GM12874 (cell line): ENCODE measurements around the gene RNPEPL1.
A peak's percentile ranks its signal among the peaks of the same experiment; 100 is the strongest.

ENCODE experiments used
- TF ChIP-seq, protein P1 (sequence below): IDR thresholded peaks from 2 replicates; pipeline ENCODE4 v1.5.1; 2011; ENCODE audit warnings: low read depth, mild to moderate bottlenecking, control low read depth, low read length, moderate library complexity; ENCODE audit not compliant: insufficient read depth

RNPEPL1 gene

DNA sequence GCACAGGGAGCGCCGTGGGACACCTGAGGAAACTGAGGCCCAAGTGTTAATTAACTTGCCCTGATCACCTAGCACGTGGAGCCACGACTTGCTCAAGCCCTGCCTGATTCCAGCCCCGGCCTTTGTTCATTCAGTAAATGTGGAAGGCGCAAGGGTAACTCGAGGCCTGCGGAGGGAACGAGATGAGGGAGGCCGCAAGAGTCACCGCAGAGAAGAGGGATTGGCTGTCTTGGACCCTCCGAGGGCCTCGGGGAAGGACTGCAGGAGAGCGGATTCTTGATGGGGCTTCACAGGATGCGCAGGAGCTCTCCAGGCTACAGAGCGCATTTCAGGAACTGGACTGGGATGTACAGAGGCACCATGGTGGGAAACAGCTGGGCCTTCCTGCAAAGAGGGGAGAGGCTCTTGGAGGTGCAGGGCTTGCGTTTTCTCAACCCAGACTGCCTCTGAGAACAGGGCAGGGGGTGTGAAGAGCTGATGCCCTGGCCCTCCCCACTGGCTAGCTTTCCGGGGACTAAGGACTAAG is 10.0 kb upstream of the RNPEPL1 start:
- TF ChIP-seq, protein P1, sequence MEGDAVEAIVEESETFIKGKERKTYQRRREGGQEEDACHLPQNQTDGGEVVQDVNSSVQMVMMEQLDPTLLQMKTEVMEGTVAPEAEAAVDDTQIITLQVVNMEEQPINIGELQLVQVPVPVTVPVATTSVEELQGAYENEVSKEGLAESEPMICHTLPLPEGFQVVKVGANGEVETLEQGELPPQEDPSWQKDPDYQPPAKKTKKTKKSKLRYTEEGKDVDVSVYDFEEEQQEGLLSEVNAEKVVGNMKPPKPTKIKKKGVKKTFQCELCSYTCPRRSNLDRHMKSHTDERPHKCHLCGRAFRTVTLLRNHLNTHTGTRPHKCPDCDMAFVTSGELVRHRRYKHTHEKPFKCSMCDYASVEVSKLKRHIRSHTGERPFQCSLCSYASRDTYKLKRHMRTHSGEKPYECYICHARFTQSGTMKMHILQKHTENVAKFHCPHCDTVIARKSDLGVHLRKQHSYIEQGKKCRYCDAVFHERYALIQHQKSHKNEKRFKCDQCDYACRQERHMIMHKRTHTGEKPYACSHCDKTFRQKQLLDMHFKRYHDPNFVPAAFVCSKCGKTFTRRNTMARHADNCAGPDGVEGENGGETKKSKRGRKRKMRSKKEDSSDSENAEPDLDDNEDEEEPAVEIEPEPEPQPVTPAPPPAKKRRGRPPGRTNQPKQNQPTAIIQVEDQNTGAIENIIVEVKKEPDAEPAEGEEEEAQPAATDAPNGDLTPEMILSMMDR: no peak

DNA sequence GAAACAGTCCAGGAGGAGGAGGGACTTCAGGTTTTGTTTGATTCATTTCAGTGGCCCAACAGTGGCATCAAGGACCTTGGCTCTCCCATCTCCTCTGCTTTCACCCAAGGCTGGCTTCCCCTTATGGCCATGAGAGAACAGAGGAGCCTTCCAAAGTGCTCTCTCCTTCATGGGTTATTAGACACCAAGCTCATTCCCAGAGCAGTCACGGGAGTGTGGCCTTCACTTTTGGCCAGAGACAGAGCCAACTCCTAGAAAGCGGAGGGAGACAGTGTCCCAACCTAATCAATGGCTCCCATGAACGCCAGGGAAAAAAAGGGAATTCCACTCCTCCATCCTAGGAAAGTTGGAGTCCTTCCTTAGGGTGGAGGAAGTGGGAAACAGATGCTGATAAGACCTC is 9.0 kb upstream of the RNPEPL1 start:
- TF ChIP-seq, protein P1: no peak

DNA sequence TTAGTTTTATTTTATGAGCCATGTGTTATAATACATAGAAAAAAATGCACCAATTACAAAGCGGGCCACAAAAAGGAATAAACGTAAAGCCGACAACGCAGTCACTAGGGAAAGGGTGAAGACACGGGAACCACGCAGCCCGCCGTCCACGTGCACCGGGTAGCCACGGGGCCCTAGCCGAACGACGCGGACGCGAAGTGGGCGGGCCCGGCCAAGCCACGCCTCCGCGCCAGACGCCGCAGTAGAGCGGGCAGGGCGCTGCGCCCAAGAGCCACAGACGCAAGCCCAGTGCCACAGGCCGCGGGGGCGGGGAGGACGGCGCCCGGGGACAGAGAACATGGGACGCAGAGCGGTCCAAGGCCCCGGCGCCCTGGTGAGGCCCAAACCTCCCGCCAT is 8.2 kb upstream of the RNPEPL1 start, which contains the start of gene DUSP28:
Gene DUSP28 (plus strand): TSS at position 274 of the 396 bp plus-strand sequence. CDS start 328 bp downstream, outside the sequence.
- TF ChIP-seq, protein P1: no peak

DNA sequence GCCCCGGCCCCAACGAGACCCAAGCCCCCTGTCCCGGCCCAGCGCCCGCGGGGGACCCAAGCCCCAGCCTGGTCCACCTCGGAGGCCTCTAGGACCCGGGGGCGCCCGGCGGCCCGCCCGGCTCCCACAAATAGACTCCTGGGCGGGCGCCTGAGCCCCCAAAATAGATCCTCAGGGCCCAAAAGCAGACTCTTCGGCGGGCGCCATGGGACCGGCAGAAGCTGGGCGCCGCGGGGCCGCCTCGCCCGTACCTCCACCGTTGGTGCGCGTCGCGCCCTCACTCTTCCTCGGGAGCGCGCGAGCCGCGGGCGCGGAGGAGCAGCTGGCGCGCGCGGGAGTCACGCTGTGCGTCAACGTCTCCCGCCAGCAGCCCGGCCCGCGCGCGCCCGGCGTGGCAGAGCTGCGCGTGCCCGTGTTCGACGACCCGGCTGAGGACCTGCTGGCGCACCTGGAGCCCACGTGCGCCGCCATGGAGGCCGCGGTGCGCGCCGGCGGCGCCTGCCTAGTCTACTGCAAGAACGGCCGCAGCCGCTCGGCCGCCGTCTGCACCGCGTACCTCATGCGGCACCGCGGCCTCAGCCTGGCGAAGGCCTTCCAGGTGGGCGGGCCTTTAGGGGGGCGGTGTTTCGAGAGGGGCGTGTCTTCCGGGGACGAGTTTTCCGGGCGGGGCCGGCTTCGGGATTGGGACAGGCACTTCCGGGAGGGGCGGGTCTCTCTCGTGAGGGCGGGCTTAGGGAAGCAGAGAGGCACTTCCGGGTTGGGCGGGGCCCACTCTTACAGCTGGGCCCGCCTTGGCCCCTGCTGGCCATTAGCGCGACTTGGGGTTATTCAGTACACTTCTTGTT is 7.6 kb upstream of the RNPEPL1 start:
- TF ChIP-seq, protein P1: peak; percentile 29; the same call in 1 of the 2 replicates

DNA sequence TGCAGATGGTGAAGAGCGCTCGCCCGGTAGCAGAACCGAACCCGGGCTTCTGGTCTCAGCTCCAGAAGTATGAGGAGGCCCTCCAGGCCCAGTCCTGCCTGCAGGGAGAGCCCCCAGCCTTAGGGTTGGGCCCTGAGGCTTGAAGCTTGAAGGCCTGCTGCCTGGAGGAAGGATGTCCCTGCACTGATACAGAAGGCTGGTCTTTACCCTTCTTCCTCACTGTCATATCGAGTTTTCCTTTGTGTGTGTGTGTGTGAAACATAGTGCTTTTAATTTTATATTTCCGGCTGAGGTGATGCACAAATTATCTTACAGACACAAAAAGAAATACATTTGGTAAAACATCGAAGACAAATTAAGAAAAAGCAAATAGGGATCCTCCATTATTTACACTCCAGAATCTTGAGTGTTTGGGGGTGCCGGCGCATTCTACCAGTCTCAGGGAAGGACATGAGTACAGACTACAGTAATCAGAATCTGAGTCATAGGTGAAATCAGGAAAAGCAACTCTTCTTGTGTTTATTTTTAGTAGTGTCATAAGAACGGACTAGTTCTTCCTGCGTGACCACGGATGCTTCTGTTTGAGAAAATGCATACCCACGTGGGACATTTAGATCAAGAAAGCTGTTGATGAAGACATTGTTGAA is 6.8 kb upstream of the RNPEPL1 start:
- TF ChIP-seq, protein P1: no peak

DNA sequence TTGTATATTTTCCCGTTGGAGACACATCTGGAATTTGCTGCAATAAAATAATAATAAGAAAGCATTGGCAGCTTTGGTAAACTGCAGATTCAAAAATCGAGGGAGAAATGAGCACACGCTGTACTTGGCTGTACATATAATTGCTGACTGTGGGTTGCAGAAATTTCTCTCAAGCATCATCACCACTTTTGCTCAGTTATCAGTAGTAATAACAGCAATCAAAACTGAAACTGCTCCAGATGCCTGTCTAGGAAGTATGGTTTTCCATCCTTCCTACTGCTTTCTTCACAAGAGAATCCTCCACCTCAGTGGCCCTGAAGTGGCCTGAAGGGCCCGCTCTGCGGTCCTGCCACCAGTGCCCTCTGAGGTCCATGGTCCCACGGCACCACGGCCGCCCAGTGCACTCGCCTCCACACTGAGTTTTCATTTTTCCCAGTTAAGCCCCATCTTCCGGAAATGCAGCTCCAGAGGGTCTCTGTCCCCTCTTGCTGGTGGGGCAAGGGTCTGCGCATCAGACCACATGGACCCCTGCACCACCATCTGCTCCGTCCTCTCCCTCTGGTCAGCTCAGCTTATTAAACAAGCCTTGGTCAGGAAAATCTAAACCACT is 4.2 kb upstream of the RNPEPL1 start:
- TF ChIP-seq, protein P1: no peak

DNA sequence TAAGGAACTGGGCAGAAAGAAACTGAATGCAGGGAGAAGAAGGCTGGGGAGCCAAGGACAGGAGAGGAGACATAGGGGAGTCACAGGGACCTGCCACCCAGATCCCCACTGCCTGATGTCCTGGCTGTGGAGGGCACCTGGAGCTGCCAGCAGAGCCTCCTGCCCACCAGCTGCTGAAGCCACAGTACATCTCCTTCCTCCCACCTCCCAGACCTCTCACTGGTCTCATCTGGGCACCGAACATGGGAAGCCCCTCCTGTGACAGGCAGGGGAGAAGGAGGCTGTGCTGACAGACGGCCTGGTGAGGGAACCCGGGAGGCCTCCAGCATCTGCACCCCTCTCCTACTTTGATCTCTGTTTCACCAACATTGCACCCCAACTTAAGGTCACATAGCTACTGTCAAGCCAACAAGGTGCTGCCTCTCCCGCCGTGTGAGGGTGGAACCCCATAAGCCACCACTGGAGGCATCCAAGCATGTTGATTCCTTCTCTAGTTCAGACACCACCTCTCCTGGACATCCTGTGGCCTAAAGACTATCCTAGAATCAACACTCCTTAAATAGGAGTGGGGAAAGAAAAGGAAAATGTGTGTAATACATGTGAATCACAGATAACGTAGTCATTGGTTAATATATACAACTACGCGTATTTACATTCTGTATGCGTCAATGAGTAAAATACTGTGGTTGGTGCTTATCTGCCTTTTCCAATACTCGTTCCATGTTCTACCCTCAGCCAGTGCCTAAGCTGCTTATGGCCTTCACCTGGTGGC is 3.5 kb upstream of the RNPEPL1 start:
- TF ChIP-seq, protein P1: peak; percentile 36; the same call in 1 of the 2 replicates
